Endodermal cell (in vitro differentiated cells): ENCODE measurements around the gene ANGPTL2. TPM values are rescaled to one million over a fixed set of nuclear protein-coding genes. Genes with fewer than 3 reads are reported as not detected.

Experiments used
- DNase-seq: peaks from one replicate; pipeline ENCODE4 v3.0.0-alpha.2; 2017
- H3K27ac ChIP-seq: 2 replicates; pipeline ENCODE4 v1.5.1; 2013; ENCODE audit warnings: mild to moderate bottlenecking, low read depth, low read length, moderate library complexity
- H3K27me3 ChIP-seq: 2 replicates; pipeline ENCODE4 v1.6.1; 2013; ENCODE audit warnings: mild to moderate bottlenecking, low read length, moderate library complexity; ENCODE audit not compliant: insufficient read depth, control insufficient read depth, poor library complexity, severe bottlenecking
- H3K36me3 ChIP-seq: 2 replicates; pipeline ENCODE4 v1.7.0; 2013; ENCODE audit warnings: mild to moderate bottlenecking, low read length, moderate library complexity; ENCODE audit not compliant: control insufficient read depth, insufficient read depth
- H3K4me1 ChIP-seq: one replicate; pipeline ENCODE4 v1.7.0; 2013; ENCODE audit warnings: low read length; ENCODE audit not compliant: control insufficient read depth, insufficient read depth
- H3K4me3 ChIP-seq: 2 replicates; pipeline ENCODE4 v1.5.1; 2013; ENCODE audit warnings: mild to moderate bottlenecking, low read length, moderate library complexity
- H3K9ac ChIP-seq: 2 replicates; pipeline ENCODE4 v1.6.1; 2013; ENCODE audit warnings: mild to moderate bottlenecking, low read length, moderate library complexity; ENCODE audit not compliant: poor library complexity, severe bottlenecking; ENCODE audit errors: extremely low read depth
- H3K9me3 ChIP-seq: 2 replicates; pipeline ENCODE4 v1.6.1; 2013; ENCODE audit warnings: mild to moderate bottlenecking, low read length, moderate library complexity; ENCODE audit not compliant: control insufficient read depth
- H3K27ac Mint-ChIP-seq: 2 replicates; pipeline ENCODE4 v1.8.0; 2020; ENCODE audit warnings: mixed read lengths
- H3K27me3 Mint-ChIP-seq: 2 replicates; pipeline ENCODE4 v1.8.0; 2021; ENCODE audit warnings: mild to moderate bottlenecking, mixed read lengths; ENCODE audit not compliant: insufficient read depth
- H3K36me3 Mint-ChIP-seq: 2 replicates; pipeline ENCODE4 v1.8.0; 2020; ENCODE audit warnings: low read depth, mixed read lengths
- H3K4me1 Mint-ChIP-seq: 2 replicates; pipeline ENCODE4 v1.8.0; 2020; ENCODE audit warnings: mixed read lengths
- H3K4me3 Mint-ChIP-seq: 2 replicates; pipeline ENCODE4 v1.8.0; 2020; ENCODE audit warnings: mild to moderate bottlenecking, moderate library complexity, mixed read lengths
- H3K9me3 Mint-ChIP-seq: 2 replicates; pipeline ENCODE4 v1.8.0; 2020; ENCODE audit warnings: mild to moderate bottlenecking, mixed read lengths
- CTCF ChIP-seq: fragments of 200-600 bp; sonication (generic); conservative IDR thresholded peaks from 2 replicates; pipeline ENCODE4 v1.5.0; 2021; ENCODE audit warnings: antibody characterized with exemption, mild to moderate bottlenecking
- WGBS, 2 experiments: methylation state at CpG; one replicate each; pipeline versions ENCODE4 v1.1.5 to v1.1.7; 2013; ENCODE audit warnings: missing lambda C conversion rate in 2 of 2, mixed read lengths in 1 of 2; ENCODE audit not compliant: insufficient coverage in 1 of 2, insufficient read length in 1 of 2; 5-methylcytosine and 5-hydroxymethylcytosine counted together
- total RNA-seq, 2 donors: library from RNA; stranded (reverse); fragmentation: NEBNext Ultra II Directional in 1 of 2; extraction: Animal tissue kit (Norgen Biotek cat#: 25700) in 1 of 2; gene quantifications; 2 replicates in 1 of 2; 3 replicates in 1 of 2; pipeline ENCODE4 v1.2.1, GENCODE V29; 2021

Gene ANGPTL2
- total RNA-seq, 2 donors from 2014 or later: 14.8 to 17.1 TPM

- no peak for TF ChIP-seq CTCF
- Mint-ChIP-seq H3K4me3 (no peak overlapping the region), H3K27me3 (peaks cover 7% of the 10 kb centered on the region), H3K4me1 (peaks cover 51% of the 10 kb centered on the region), H3K36me3 (no peaks in the 10 kb centered on the region), H3K27ac (no peak overlapping the region), H3K9me3 (no peaks in the 10 kb centered on the region)
- no peak overlapping the region for H3K27ac ChIP-seq
- no peaks in the 10 kb centered on the region for H3K27me3 ChIP-seq
- WGBS, 2 experiments: 88 to 100% methylated on average over 1 of the region's 1 CpG
- H3K36me3 ChIP-seq: no peaks in the 10 kb centered on the region
- no peaks in the 10 kb centered on the region for H3K9me3 ChIP-seq
- H3K9ac ChIP-seq: no peak overlapping the region
- no peak overlapping the region for H3K4me3 ChIP-seq
- DNase-seq: no peak
- H3K4me1 ChIP-seq: peaks cover 30% of the 10 kb centered on the region
Observed at GRCh38 chr9:127126971-127127370, 4.5 kb upstream of the ANGPTL2 start.

DNA sequence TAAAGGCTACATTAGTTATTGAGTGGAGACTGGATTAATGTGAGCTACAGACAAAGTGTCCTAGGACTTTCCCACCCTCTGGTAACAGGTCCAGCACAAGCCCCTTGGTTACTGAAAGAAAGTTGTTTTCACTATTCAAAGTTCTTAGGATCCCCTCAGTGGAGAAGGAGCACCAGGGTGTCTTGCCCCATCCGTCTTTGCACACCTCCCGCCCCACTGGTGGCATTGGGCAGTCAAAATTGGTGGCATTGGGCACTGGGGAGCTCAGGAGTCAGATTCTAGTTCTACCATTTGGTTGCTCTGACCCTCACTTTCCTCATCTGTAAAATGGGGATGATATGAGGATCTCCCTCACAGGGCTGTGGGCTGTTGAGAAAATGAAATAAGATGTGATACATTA lies 2.4 kb upstream of the ANGPTL2 start:
- H3K4me1 ChIP-seq: peaks cover 20% of the 10 kb centered on the region
- Mint-ChIP-seq H3K27ac (no peak overlapping the region), H3K36me3 (peaks cover 2% of the 10 kb centered on the region), H3K4me3 (no peak overlapping the region), H3K27me3 (peaks cover 9% of the 10 kb centered on the region), H3K9me3 (no peaks in the 10 kb centered on the region), H3K4me1 (peaks cover 42% of the 10 kb centered on the region)
- H3K27me3 ChIP-seq: no peaks in the 10 kb centered on the region
- H3K27ac ChIP-seq: no peak overlapping the region
- DNase-seq: no peak
- H3K4me3 ChIP-seq: no peak overlapping the region
- no peak for TF ChIP-seq CTCF
- 89% methylated on average over 2 of the region's 2 CpGs; no CpG with 5 or more reads in 1 of the 2 experiments for WGBS, 2 experiments
- no peaks in the 10 kb centered on the region for H3K36me3 ChIP-seq
- no peak overlapping the region for H3K9ac ChIP-seq
- no peaks in the 10 kb centered on the region for H3K9me3 ChIP-seq

DNA sequence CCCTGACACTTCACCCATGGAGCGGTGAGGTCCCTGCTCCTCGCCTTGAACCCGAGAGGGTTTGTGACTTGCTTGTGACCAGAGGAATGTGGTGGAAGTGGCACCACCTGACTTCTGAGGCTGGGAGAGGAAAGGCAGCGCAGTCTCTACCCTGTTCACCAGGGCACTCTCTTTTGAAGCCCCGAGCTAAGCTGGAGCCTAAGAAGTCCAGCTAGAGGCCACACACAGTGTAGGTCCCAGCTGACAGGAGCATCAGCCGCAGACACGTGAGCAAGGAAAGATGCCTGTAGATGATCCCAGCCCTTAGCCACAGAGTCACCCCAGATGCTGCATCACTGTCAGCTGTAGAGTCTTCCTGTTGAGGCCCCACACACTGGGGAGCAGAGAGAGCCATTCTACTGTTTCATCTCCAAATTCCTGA lies 1.7 kb upstream of the ANGPTL2 start:
- Mint-ChIP-seq H3K36me3 (peaks cover 6% of the 10 kb centered on the region), H3K9me3 (no peaks in the 10 kb centered on the region), H3K4me1 (peaks cover 39% of the 10 kb centered on the region), H3K27ac (no peak overlapping the region), H3K4me3 (no peak overlapping the region), H3K27me3 (peaks cover 9% of the 10 kb centered on the region)
- Histone ChIP-seq H3K4me1 (peaks cover 18% of the 10 kb centered on the region), H3K36me3 (no peaks in the 10 kb centered on the region), H3K4me3 (no peak overlapping the region), H3K9me3 (no peaks in the 10 kb centered on the region), H3K27ac (no peak overlapping the region), H3K27me3 (no peaks in the 10 kb centered on the region), H3K9ac (no peak overlapping the region)
- no peak for DNase-seq
- TF ChIP-seq CTCF: no peak
- 92 to 95% methylated on average over 7 of the region's 7 CpGs for WGBS, 2 experiments
